Midbrain (tissue), 1 donor: Measurements from ENCODE around the gene SPINDOC.
"Not testable (repeated sequence)": the region's sequence is repeated elsewhere in the genome, so short reads cannot be mapped to it uniquely, and the experiment has no call there.

ENCODE experiments used
- DNase-seq: peaks from one replicate; lab custom pipeline; 2025; lab: John Stamatoyannopoulos, UW

The SPINDOC gene

DNA sequence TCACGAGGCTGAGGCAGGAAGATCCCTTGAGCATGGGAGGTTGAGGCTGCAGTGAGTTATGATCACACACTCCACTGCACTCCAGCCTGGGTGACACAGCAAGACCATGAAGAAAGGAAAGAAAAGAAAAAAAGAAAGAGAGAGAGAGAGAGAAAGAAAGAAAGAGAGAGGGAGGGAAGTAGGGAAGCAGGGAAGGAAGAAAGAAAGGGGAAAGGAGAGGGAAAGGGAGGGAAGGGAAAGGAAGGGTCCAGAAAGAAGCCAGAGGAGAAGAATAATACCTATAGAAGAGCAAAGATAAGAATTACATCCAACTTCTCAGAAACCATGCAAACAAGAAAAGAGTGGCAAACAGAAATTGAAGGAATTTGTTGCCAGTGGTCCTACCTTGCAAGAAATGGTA, 27.4 kb upstream of the SPINDOC start:
- no peak for DNase-seq

DNA sequence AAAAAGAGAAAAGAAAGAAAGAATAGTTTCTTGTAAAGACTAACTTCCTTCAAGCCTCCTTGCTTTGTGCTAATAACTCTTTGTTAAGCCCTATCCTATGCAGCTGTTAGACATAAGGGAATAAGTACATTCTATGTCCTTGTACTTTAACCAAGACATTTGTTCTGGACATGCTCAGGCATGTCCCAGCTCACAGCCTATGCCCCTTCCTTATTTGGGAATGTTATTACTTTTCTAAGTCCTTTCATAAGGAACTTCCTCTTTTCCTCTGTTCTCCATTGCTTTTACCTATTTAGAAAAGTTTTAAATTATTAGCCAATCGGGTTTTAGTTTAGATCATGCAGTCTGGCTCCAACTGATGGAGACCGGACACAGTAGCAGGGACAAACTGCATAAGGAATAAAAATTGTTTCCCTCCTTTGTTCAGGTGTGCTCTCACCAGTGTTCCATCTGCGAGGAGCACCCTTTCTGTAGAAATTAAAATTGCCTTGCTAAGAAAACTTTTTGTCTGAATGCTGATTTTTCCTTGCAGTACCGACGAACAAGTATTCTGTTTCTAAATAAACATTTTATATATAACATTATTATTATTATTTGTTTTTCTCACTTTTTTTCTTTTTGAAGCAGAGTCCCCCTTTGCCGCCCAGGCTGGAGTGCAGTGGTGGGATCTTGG, 21.6 kb upstream of the SPINDOC start:
- no peak for DNase-seq

DNA sequence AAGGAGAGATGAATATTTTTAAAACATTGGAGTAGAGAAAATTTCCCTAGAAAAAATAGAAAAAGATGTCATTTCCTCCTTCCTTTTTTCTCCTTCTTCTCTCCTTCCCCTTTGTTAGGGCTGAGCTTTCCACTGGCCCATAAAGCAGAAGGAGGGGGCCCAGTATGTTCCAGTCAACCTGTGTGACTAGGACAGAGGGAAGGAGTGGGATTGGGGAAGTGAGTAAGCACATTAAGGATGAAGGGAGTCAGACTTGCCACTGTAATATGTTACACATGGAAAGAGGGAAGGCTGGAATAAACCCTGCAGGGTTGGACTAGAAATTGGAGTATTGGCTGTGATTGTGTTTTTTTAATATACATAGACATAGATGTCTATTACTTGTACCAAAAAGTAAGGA, 20.1 kb upstream of the SPINDOC start:
- no peak for DNase-seq

DNA sequence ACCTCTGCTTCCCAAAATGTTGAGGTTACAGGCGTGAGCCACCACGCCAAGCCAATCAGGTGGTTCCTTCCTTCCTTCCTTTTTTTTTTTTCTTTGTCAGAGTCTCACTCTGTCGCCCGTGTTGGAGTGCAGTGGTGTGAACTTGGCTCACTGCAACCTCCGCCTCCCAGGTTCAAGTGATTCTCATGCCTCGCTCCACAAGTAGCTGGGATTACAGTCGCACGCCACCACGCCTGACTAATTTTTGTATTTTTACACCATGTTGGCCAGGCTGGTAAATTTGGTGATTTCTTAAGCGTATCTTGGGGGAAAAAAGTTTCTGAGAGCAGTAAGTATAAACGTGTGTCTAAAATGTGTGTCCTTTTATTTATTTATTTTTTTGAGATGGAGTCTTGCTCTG, 18.2 kb upstream of the SPINDOC start:
- DNase-seq: no peak

DNA sequence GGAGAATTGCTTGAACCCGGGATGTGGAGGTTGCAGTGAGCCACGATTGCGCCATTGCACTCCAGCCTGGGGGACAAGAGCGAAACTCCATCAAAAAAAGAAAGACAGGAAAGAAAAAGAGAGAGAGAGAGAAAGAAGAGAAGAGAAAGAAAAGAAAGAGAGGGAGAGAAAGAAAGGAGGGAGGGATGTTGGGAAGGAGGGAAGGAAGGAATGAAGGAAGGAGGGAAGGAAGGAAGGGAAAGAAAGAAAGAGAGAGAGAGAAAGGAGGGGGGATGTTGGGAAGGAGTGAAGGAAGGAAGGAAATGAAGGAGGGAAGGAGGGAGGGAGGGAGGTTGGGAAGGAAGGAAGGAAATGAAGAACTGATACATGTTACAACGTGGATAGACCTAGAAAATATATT, 12.3 kb upstream of the SPINDOC start:
- no peak for DNase-seq

DNA sequence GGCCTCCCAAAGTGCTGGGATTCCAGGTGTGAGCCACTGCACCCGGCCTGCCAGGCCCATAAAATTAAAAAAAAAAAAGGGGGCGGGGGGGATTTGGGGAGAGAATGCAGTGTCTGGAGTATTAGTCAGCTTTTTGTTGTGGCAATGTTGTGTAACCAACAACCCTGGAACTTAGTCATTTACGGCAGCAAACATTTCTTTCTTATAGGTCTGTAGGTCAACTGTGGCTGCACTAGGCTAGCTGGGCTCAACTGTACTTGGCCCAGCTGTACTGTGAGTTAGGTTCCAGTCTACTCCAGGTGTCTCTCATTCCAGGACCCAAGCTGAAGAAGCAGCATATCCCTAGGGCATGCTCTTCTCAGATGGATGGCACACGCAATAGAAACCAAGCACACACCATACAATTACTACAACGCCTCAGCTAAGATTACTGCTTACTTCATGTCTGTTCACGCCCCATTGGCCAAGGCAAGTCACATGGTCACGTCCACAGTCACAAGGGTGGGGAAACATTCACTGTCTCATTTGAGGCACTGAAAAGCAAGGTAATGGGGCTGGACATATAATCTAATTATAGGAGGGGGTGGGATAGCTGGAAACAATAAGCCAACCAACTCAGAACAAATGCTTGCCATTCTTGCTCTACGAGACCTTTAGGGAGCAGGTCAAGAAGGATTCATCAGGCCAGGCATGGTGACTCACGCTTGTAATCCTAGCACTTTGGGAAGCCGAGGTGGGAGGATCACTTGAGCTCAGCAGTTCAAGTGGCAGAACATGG, 10.4 kb upstream of the SPINDOC start:
- DNase-seq: no peak

DNA sequence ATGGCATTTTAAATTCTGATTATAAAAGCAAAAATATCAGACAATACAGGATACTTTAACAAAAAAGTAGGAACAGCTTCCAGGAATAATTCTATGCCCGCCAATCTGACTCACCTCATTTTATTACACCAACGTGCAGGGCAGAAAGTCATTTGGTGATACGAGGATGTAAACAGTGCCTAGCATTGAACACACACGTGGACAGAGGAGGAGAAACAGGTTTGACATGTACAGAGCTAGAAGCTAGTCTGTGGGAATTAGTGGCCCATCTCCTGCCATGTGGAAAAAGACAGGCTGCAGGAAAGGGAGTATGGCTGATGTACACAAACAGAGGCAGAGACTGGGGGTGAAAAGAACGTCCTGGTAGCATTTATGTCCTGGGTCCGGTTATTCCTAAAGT, 9.0 kb upstream of the SPINDOC start:
- DNase-seq: no peak

DNA sequence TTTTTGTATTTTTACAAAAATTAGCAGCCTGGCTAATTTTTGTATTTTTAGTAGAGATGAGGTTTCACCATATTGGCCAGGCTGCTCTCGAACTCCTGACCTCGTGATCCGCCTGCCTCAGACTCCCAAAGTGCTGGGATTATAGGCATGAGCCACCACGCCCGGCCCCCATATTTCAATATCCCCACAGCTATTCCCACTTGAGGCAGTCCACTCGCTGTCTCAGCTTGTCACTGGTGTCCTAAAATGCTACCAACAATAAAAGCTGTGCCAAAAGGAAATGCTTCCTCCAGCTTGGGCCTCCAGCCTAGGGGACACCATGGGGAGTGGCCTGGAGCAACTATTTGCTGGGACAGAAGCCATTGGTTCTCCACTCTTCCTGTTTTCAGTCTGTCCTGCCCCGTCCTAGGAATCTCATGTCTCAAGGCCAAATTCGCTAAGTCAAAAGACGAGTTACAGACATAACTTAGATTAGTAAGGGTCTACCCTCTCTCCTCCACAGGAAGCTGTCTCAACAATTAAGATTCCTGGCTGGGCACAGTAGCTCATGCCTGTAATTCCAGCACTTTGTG, 7.3 kb upstream of the SPINDOC start:
- DNase-seq: no peak

DNA sequence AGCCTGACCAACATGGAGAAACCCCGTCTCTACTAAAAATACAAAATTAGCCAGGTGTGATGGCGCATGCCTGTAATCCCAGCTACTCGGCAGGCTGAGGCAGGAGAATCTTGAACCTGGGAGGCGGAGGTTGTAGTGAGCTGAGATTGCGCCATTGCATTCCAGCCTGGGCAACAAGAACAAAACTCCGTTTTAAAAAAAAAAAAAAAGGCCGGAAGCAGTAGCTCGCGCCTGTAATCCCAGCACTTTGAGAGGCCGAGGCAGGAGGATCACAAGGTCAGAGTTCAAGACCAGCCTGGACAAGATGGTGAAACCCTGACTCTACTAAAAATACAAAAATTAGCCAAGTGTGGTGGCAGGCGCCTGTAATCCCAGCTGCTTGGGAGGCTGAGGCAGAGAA, 2.9 kb upstream of the SPINDOC start:
- DNase-seq: not testable (repeated sequence)

DNA sequence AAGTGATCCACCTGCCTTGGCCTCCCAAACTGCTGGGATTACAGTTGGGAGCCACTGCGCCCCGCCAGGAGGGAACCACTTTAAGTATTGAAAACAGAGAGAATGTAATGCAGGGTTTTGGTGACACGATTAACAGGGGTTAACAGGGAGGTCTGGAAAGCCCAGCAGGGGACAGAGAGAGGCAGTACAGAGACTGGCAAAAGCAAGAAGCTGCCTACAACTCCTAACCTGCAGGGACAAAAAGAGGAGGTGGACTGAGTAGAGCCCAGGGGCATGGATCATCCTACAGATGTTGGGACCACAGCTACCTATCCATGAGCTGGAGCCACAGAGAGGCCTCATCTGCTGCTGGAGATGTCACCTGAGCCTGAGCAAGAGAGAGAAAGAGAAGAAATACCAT, 1.7 kb upstream of the SPINDOC start:
- DNase-seq: no peak

DNA sequence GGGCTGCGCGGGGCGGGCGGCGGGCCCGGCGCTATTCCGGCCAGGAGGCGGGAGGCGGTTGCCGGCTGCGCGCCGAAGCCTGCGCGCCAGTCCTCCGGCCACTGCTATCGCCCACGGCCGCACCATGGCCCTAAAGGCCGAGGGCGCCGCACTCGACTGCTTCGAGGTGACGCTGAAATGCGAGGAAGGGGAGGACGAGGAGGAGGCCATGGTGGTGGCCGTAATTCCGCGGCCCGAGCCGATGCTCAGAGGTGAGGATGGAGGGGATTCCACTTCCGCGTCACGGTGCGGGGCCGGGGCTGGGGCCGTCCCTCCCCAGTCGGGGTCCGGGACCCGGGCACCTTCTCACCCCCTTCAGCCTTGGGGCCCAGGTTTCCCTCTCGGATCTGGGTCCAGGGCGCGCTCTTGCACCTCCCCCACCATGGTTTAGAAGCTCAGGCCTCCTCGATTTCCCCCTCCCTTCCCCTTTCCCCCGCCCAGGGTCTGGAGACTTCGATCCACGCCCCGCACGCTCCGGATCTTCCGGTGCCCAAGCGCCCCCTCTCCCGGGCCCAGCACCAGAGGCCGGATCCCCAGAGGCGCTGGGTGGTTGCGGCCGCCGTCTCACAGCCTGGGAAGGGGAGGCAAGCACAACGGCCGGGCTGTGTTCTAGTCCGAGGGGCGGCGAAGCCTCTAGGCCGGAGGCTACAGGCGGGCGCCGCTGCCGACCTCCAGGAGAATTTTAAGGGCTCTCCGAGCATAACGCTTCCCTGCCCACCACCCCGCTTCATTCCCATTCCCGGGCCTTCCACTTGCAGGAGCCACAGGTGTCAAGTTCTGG, 517 bp downstream of the SPINDOC start:
- DNase-seq: peak; percentile 34

DNA sequence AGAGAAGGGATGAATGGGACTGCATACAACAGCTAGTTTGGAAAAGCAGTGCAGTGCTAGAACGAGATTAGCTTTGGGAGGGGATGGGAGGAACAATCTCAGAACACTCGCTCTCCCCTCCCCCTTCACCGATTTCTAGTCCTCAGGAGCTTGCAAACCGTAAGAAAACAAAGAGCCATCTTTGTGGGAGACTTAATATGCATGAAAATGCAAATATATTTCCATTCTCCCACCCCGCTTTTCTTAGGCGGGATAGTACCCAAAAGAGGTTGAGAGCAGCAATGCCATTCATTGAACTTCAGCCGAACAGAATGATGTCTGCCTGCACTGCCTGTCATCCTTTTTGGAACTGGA, 1.1 kb downstream of the SPINDOC start:
- no peak for DNase-seq

DNA sequence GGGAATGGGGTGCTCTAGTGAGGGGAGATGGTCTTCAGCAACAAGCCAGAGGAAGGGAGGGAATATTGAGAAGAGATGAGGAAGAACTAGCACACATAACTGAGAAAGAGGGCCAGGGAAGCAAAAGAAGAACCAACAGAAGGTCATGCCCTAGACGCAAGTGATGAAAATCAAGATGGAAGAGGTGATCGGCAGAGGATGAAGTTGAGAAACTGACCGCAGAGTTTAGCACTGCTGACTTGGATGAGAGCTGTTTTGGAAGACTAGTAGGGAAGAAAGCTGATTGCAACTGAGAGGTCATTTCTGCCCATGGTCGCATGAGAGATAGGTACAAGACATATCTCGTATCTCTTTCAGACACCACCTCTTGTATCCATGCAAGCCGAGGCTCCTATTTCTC, 2.9 kb downstream of the SPINDOC start:
- no peak for DNase-seq

DNA sequence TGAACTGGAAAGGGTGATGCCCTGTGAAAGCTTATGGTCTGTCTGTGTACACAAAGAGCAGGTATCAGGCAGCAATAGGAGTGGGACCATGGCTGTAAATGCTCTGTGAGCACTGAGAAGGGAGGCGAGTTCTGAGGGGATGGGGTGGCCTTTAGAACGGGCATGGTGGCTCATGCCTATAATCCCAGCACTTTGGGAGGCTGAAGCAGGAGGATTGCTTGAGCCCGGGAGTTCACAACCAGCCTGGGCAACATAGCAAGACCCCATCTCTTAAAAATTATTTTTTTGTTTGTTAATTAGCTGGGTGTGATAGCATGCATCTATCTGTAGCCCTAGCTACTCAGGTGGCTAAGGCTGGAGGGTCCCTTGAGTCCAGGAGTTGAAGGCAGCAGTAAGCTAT, 3.5 kb downstream of the SPINDOC start:
- DNase-seq: no peak

DNA sequence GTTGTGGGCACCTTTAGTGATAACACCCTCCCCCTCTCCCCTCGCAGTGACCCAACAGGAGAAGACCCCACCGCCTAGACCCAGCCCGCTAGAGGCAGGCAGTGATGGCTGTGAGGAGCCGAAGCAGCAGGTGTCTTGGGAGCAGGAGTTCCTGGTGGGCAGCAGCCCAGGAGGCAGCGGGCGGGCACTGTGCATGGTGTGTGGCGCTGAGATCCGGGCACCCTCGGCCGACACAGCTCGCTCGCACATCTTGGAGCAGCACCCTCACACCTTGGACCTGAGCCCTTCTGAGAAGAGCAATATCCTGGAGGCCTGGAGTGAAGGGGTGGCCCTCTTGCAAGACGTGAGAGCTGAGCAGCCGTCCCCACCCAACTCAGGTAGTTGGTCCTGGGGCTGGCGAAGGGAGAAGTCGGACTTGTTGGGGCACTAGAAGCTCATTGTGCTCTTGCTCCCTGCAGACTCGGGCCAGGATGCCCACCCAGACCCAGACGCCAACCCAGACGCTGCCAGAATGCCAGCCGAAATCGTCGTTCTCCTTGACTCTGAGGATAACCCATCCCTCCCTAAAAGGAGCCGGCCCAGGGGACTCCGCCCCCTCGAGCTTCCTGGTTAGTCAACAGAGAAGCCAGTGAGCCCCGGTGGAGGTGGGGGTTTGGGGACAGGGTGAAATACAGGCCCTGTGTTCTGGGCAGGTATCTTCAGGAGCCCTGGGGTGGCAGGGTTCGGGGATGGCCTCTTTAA, 4.7 kb downstream of the SPINDOC start:
- no peak for DNase-seq

DNA sequence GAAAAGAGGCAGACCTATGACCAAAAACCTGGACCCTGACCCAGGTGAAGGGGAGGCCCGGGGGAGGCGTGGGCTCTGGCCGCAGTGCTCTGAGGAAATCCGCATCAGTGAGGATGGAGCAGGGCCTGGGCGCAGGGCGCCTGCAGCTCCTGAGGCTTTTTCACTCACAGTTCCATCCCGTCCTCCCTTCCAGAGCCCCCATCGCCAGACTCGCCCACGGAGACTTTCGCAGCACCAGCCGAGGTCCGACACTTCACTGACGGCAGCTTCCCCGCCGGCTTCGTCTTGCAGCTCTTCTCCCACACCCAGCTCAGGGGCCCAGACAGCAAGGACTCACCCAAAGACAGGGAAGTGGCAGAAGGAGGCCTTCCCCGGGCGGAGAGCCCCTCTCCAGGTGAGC, 5.4 kb downstream of the SPINDOC start:
- no peak for DNase-seq

DNA sequence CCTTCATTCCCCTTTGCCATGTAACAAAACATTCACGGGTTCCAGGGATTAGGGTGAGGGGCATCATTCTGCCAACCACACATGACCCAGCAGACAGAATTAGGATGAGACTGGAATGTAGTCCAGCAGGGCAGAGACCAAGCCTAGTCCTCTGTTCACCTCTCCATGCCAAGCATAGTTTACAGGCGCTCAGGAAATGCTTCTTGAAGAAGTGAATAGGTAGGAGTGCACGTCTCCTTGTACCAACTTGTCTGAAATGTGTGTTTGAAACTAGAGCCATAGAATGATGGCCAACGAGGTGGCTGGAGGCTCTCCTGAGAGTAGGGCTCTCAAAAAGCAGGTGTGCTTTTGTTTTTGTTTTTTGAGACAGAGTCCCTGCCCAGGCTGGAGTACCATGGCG, 8.2 kb downstream of the SPINDOC start:
- DNase-seq: no peak

DNA sequence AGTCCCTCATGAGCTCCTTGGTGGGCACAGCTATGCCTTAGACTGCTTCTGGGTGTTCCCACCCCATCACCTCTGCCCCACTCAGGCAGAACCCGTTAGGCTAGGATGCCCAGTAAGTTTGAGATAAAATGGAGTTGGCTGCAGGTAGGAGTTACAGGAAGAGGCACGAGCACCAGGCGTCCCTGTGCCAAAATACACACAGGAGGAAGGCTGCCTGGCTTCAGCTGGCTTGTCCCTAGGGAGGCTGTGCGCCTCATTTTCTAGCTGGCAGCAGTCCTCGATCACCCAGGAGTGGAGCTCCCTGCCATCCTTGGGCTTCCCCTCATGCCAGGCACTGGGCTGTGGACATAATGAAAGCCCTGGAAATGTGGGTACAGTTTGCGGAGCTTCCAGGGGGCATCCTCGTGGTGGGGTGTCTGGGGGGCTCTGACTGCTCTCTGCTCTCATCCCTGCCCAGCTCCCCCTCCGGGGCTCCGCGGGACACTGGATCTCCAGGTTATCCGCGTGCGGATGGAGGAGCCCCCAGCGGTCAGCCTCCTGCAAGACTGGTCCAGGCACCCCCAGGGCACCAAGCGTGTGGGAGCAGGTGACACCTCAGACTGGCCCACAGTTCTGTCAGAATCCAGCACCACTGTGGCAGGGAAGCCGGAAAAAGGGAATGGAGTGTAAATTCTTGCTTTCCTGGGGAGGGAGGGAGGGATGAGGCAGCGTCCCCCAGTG, 13.4 kb downstream of the SPINDOC start:
- no peak for DNase-seq

DNA sequence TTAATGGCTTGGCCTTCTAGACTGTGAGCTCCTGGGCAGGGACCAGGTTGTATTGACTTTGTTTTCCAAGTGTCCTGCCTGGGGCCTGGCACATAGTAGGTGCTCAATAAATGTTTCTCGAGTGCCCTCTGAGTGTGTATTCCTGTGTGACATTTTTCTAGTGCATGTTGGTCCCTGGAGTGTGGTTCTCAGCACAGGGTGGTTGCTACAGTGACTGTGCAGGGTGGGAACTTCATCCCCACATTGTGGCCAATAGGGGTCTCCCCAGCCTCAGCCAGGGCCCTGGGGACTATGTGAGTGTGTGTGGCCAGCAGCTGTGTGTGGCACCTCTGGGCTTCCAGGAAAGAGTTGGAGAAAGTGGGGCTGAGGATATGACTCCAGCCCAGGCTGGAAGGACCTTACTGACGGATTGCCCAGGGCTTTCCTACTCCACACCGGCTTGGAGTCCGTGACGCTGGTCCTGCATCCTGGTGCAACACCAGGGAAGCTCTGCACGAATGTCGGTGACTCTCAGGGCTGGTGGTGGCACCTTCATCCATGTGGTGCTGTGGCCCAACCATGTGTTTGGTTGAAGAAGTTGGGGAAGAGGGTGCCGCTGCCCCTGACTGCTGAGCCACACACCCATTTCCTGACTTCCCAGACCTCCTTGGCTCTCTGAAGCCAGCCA, 16.7 kb downstream of the SPINDOC start:
- DNase-seq: no peak

DNA sequence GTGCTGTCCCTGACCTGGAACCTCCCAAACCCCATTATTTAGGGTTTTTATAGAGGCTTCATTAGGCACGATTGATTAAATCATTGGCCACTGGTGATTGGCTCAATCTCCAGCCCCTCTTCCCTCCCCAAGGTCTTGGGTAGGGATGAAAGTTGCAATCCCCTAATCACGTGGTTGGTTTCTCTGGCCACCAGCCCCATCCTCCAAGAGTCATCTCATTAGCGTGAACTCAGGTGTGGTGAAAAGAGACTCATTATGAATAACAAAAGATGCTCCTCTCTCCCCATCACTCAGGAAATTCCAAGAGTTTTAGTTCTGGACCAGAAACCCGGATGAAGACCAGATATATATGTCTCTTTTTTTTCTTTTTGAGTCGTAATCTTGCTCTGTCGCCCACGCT, 18.1 kb downstream of the SPINDOC start:
- DNase-seq: no peak

DNA sequence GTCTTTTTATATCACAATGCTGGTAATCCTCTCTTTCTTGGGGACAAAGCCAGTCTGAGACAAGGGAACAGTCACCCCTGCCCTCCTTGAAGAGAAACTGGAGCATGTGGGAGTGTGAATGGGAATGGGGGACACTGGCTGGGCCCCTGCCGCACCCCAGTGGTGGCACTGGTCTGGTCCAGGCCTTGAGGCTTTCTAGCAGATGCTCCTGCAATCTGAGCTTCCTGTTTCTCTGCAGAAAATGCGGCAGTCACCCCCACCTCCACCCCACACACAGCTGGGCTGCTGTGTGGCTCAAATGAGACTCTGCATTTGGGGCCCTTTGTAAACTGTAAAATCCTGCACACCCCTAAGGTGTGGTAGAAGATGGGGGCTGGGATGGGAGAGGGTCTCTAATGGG, 19.1 kb downstream of the SPINDOC start:
- DNase-seq: no peak
